ENCODE results near the gene DNAH7. TPM values are rescaled to one million over a fixed set of nuclear protein-coding genes. Genes with fewer than 3 reads are reported as not detected.

The DNAH7 gene
- polyA plus RNA-seq, 1 donor (not counting 4 experiments of a cell fraction or from before 2014, with no cell fraction given) = 0.17 TPM

- DNase-seq (ENCODE audit: low read depth, low spot score) = no peak
Measured at GRCh38 chr2:195909926-195910325, 158.7 kb downstream of the DNAH7 start.

GRCh38 chr2:195907474-195907873, 161.2 kb downstream of the DNAH7 start:
- no peaks in the 10 kb centered on the region for H3K9me3 ChIP-seq (ENCODE audit: control insufficient read depth, low read depth, low read length)
- no peaks in the 10 kb centered on the region for H3K79me2 ChIP-seq (ENCODE audit: control insufficient read depth, insufficient read depth, low read length)
- no peaks in the 10 kb centered on the region for H3K9me1 ChIP-seq (ENCODE audit: control insufficient read depth, extremely low read depth, insufficient read depth, low read length)
- H3K4me2 ChIP-seq (ENCODE audit: control insufficient read depth, extremely low read depth, insufficient read depth, low read depth, low read length) = no peak overlapping the region
- H3K9ac ChIP-seq (ENCODE audit: control insufficient read depth, extremely low read depth, insufficient read depth, low read length) = no peak overlapping the region
- no peak for TF ChIP-seq CTCF (optimal IDR thresholded peaks at IDR 0.05 in 1 of 3, IDR thresholded peaks at IDR 0.05 in 1 of 3, conservative IDR thresholded peaks at IDR 0.05 in 1 of 3; ENCODE audit: extremely low read depth in 1 of 3, insufficient read depth in 2 of 3, low read length in 3 of 3)
- TF ChIP-seq EZH2 (IDR thresholded peaks at IDR 0.05; ENCODE audit: low read length) = no peak
- H3K4me3 ChIP-seq (ENCODE audit: control insufficient read depth in 2 of 3, extremely low read depth in 1 of 3, insufficient read depth in 2 of 3, low read depth in 1 of 3, low read length in 3 of 3) = no peak overlapping the region
- FAIRE-seq (no peak), DNase-seq (ENCODE audit: low read depth, low spot score) (no peak)
- dilution Hi-C loops (cut with MboI; ENCODE audit: extremely low pct_ligation_motif_present, low sequenced_read_pairs) = no loop called here
- H3K27ac ChIP-seq (ENCODE audit: control insufficient read depth, insufficient read depth, low read length) = no peak overlapping the region
- no peaks in the 10 kb centered on the region for H4K20me1 ChIP-seq (ENCODE audit: control insufficient read depth, extremely low read depth, insufficient read depth, low read length)
- no peaks in the 10 kb centered on the region for H3K36me3 ChIP-seq (ENCODE audit: control insufficient read depth in 2 of 2, extremely low read depth in 1 of 2, insufficient read depth in 2 of 2, low read length in 2 of 2)
- H3K27me3 ChIP-seq (ENCODE audit: control insufficient read depth, extremely low read depth, insufficient read depth, low read length) = no peaks in the 10 kb centered on the region
- peaks cover 8% of the 10 kb centered on the region for H3K4me1 ChIP-seq (ENCODE audit: control insufficient read depth, extremely low read depth, insufficient read depth, low read length)
- no peak overlapping the region for H2AFZ ChIP-seq (ENCODE audit: control insufficient read depth, low read length)

More at GRCh38 chr2:195909926-195910325, 158.7 kb downstream of the DNAH7 start:
- Histone ChIP-seq H3K27ac (ENCODE audit: control insufficient read depth, insufficient read depth, low read length) (no peak overlapping the region), H3K36me3 (ENCODE audit: control insufficient read depth in 2 of 2, extremely low read depth in 1 of 2, insufficient read depth in 2 of 2, low read length in 2 of 2) (no peaks in the 10 kb centered on the region), H3K4me1 (ENCODE audit: control insufficient read depth, extremely low read depth, insufficient read depth, low read length) (no peaks in the 10 kb centered on the region), H3K27me3 (ENCODE audit: control insufficient read depth, extremely low read depth, insufficient read depth, low read length) (no peaks in the 10 kb centered on the region), H3K79me2 (ENCODE audit: control insufficient read depth, insufficient read depth, low read length) (no peaks in the 10 kb centered on the region), H3K9ac (ENCODE audit: control insufficient read depth, extremely low read depth, insufficient read depth, low read length) (no peak overlapping the region), H3K9me3 (ENCODE audit: control insufficient read depth, low read depth, low read length) (no peaks in the 10 kb centered on the region), H3K4me2 (ENCODE audit: control insufficient read depth, extremely low read depth, insufficient read depth, low read depth, low read length) (no peak overlapping the region), H3K4me3 (ENCODE audit: control insufficient read depth in 2 of 3, extremely low read depth in 1 of 3, insufficient read depth in 2 of 3, low read depth in 1 of 3, low read length in 3 of 3) (no peak overlapping the region), H4K20me1 (ENCODE audit: control insufficient read depth, extremely low read depth, insufficient read depth, low read length) (no peaks in the 10 kb centered on the region), H3K9me1 (ENCODE audit: control insufficient read depth, extremely low read depth, insufficient read depth, low read length) (no peaks in the 10 kb centered on the region), H2AFZ (ENCODE audit: control insufficient read depth, low read length) (no peak overlapping the region)
- dilution Hi-C loops (cut with MboI; ENCODE audit: extremely low pct_ligation_motif_present, low sequenced_read_pairs) = no loop called here
- FAIRE-seq = no peak
- TF ChIP-seq CTCF (optimal IDR thresholded peaks at IDR 0.05 in 1 of 3, IDR thresholded peaks at IDR 0.05 in 1 of 3, conservative IDR thresholded peaks at IDR 0.05 in 1 of 3; ENCODE audit: extremely low read depth in 1 of 3, insufficient read depth in 2 of 3, low read length in 3 of 3) = no peak
- no peak for TF ChIP-seq EZH2 (IDR thresholded peaks at IDR 0.05; ENCODE audit: low read length)
